Measurements from ENCODE around the gene CLPTM1L.

DNA sequence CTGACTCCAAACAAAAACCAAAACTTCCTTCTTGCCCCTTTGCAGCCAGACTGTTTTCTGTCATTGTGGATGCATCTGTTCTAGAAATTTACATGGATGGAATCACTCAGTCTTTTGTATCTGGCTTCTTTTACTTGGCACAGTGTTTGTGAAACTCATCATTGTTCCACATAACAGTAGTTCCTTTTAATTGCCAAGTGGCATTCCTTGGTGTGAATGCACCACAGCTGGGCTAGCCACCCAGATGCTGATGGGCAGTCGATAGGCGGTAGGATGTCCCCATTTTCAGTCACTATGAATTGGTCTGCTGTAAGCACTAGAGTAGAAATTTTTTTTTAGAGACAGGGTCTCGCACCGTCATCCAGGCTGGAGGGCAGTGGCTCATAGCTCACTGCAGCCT is 6.3 kb upstream of the CLPTM1L start:
- TF ChIP-seq, protein P1, sequence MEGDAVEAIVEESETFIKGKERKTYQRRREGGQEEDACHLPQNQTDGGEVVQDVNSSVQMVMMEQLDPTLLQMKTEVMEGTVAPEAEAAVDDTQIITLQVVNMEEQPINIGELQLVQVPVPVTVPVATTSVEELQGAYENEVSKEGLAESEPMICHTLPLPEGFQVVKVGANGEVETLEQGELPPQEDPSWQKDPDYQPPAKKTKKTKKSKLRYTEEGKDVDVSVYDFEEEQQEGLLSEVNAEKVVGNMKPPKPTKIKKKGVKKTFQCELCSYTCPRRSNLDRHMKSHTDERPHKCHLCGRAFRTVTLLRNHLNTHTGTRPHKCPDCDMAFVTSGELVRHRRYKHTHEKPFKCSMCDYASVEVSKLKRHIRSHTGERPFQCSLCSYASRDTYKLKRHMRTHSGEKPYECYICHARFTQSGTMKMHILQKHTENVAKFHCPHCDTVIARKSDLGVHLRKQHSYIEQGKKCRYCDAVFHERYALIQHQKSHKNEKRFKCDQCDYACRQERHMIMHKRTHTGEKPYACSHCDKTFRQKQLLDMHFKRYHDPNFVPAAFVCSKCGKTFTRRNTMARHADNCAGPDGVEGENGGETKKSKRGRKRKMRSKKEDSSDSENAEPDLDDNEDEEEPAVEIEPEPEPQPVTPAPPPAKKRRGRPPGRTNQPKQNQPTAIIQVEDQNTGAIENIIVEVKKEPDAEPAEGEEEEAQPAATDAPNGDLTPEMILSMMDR (conservative IDR thresholded peaks at IDR 0.05; ENCODE audit: low read length): no peak
- TF ChIP-seq EZH2phosphoT487 (IDR thresholded peaks at IDR 0.05; ENCODE audit: borderline replicate concordance, low read depth, low read length): no peak
